Smooth muscle cell of the umbilical artery (primary cell): Measurements from ENCODE around the gene AHSP. TPM values are rescaled to one million over a fixed set of nuclear protein-coding genes. Genes with fewer than 3 reads are reported as not detected.

Experiments used
- total RNA-seq: library from RNA; depleted of rRNA; stranded (reverse); fragments of >200 nt; gene quantifications from 2 replicates; pipeline ENCODE4 v1.2.3, GENCODE V29; 2014

Gene AHSP, protein sequence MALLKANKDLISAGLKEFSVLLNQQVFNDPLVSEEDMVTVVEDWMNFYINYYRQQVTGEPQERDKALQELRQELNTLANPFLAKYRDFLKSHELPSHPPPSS
- not detected in 2 replicates for total RNA-seq

DNA sequence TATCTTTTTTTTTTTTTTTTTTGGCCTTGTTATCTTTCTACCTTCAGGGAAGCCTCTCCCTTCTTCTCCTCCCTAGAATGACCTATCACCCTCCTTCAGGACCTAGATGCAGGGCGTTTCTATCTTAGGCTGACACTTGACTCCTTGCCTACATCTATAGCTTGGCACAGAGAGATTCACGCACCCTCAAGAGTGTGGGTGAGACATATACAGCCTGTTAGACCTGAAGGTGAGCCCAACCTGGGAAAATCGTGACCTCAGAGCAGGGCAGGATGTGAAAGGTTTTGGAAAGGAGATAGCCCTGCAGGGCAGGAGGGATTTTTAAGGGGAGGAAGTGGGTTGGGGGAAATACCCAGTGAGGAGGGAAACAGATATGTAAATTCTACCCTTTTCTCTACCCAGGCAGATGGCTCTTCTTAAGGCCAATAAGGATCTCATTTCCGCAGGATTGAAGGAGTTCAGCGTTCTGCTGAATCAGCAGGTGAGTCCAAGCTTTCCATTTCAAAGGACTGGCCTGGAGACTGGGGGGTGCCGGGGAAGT lies at the start of gene AHSP:
TSS of gene AHSP (plus strand) at position 167 of the 541 bp plus-strand sequence. CDS start at position 407, 240 bp downstream.

DNA sequence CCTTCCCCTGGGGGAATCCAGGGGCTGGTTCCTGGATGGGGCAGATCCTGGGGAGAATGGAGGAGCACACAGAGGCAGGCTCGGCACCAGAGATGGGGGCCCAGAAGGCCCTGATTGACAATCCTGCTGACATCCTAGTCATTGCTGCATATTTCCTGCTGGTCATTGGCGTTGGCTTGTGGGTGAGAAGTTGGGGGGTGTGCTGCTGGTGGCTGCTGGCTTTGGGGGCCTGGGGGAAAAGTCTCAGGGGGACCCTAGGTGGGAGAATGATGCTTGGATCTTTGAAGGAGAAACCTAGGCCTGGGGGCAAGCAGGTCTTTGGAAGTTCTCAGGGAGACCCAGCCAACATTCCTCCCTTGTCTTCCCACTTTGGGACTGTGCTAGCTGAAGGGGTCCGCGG lies 44.6 kb upstream of the AHSP start, which contains the start of gene SLC5A2:
TSS of gene SLC5A2 (plus strand) at position 43 of the 400 bp plus-strand sequence. CDS start at position 57, 14 bp downstream.

GRCh38 chr16:31507929-31508705 lies 19.6 kb upstream of the AHSP start, which contains the start of gene RUSF1:
TSS of gene RUSF1 (minus strand) at chr16:31508391. CDS start at chr16:31508373, 18 bp downstream.

Other genes with a start within 250 kb of the AHSP start
- gene ITGAX, start 172.7 kb upstream of the AHSP start, total RNA-seq = not detected in 2 replicates
- gene ITGAD, start 134.6 kb upstream of the AHSP start, total RNA-seq = not detected in 2 replicates
- gene COX6A2, start 99.5 kb upstream of the AHSP start, total RNA-seq = not detected in 2 replicates
- gene ZNF843, start 85.1 kb upstream of the AHSP start, total RNA-seq = 0.30 and 0.42 TPM in 2 replicates
- 6.5 and 9.1 TPM in 2 replicates for gene ARMC5, start 68.4 kb upstream of the AHSP start, total RNA-seq
- 47.8 and 74.7 TPM in 2 replicates for gene TGFB1I1, start 55.7 kb upstream of the AHSP start, total RNA-seq
- gene SLC5A2, start 44.8 kb upstream of the AHSP start, total RNA-seq = not detected in 2 replicates
- 69.5 and 111 TPM in 2 replicates for gene RUSF1, start 19.5 kb upstream of the AHSP start, total RNA-seq